ENCODE data around the gene SGCB.

GRCh38 chr4:52054254-52054653, 16.2 kb upstream of the SGCB start:
- TF ChIP-seq, protein P1, sequence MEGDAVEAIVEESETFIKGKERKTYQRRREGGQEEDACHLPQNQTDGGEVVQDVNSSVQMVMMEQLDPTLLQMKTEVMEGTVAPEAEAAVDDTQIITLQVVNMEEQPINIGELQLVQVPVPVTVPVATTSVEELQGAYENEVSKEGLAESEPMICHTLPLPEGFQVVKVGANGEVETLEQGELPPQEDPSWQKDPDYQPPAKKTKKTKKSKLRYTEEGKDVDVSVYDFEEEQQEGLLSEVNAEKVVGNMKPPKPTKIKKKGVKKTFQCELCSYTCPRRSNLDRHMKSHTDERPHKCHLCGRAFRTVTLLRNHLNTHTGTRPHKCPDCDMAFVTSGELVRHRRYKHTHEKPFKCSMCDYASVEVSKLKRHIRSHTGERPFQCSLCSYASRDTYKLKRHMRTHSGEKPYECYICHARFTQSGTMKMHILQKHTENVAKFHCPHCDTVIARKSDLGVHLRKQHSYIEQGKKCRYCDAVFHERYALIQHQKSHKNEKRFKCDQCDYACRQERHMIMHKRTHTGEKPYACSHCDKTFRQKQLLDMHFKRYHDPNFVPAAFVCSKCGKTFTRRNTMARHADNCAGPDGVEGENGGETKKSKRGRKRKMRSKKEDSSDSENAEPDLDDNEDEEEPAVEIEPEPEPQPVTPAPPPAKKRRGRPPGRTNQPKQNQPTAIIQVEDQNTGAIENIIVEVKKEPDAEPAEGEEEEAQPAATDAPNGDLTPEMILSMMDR (conservative IDR thresholded peaks at IDR 0.05; ENCODE audit: low read length): no peak
- TF ChIP-seq EZH2phosphoT487 (IDR thresholded peaks at IDR 0.05; ENCODE audit: borderline replicate concordance): no peak

All from Loucy (cell line).